GM04504 (cell line): ENCODE data around the gene AXDND1.
A peak's percentile ranks its signal among the peaks of the same experiment; 100 is the strongest.
"Not testable (repeated sequence)": the region's sequence is repeated elsewhere in the genome, so short reads cannot be mapped to it uniquely, and the experiment has no call there.

Experiments used
- DNase-seq: peaks from one replicate; pipeline ENCODE4 v3.0.0-alpha.2; 2012; ENCODE audit warnings: low read depth

The AXDND1 gene

DNA sequence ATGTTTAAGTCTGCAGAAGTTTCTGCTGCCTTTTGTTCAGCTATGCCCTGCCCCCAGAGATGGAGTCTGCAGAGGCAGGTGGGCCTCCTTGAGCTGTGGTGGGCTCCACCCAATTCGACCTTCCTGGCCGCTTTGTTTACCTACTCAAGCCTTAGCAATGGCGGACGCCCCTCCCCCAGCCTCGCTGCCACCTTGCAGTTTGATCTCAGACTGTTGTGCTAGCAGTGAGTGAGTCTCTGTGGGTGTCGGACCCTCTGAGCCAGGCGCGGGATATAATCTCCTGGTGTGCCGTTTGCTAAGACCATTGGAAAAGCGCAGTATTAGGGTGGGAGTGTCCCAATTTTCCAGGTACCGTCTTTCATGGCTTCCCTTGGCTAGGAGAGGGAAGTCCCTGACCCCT is 99.9 kb downstream of the AXDND1 start:
- not testable (repeated sequence) for DNase-seq

DNA sequence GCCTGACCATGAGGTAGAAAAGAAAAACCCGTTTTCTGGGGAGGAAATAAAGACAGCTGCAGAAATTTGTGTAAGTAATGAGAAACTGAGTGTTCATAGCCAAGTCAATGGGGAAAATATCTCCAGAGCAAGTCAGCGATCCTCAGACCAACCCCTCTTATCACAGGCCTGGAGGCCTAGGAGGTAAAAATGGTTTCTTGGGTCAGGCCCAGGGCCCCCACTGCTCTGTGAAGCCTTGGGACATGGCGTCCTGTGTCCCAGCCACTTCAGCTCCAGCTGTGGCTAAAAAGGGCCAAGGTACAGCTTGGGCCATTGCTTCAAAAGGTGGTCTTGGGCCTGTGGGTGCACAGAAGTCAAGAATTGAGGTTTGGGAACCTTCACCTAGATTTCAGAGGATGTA is 108.9 kb downstream of the AXDND1 start:
- no peak for DNase-seq

DNA sequence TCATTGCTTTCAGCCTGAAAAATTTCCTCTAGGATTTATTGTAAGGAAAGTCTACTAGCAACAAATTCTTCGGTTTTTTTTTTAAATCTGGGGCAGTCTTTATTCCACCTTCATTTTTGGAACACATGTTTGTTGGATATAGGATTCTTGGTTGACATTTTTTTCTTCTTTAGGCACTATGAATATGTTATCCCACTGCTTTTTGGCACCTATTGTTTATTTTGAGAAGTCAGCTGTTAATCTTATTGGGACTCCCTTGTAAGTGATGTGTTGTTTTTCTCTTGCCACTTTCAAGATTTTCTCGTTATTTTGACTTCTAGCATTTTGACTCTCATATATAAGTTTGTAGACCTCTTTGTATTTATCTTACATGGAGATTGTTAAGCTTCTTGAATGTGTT is 110.7 kb downstream of the AXDND1 start:
- no peak for DNase-seq

DNA sequence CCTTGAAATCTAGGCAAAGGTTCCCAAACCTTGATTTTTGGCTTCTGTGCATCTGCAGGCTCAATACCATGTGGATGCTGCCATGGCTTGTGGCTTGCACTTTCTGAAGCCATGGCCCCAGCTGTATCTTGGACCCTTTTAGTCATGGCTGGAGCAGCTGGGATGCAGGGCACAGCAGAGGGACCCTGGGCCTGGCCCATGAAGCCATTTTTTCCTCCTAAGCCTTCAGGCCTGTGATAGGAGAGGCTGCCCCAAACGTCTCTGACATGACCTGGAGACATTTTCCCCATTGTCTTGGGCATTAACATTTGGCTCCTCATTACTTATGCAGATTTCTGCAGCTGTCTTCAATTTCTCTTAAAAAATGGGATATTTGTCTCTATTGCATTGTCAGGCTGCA is 112.6 kb downstream of the AXDND1 start:
- DNase-seq, result no peak

DNA sequence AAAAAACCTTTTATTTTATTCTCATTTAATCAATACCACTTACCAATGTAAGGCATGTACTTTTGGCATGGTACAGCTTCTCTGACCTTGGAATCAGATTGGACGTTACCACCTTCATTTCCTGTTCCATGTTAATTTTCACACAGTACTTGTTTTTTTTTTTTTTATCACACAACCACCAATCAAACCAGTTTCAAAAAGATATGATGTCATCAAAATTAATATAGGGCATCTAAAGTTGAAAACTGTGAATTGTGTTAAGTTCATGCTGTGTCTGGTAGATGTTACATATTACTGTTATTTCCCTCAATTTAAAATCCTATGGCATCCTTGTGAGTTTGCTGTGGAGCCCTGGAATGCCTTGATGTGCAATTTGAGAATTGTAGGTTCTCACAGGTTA is 124.8 kb downstream of the AXDND1 start:
- DNase-seq, result no peak

DNA sequence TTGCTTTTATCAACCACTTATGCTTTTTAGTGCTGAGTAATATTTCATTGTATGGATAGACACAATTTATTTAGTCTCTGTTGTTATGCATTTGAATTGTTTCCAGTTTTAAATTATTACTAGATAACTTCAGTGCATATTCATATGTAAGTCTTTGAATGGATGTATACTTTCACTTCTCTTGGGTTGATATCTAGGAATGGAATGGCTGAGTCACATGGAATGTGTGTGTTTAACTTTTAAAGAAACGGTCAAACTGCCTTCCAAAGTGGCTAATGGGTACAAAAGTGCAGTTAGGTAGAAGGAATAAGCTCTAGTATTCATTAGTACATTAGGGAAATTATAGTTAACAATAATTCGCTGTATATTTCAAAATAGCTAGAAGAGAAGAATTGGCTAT is 127.6 kb downstream of the AXDND1 start:
- no peak for DNase-seq

DNA sequence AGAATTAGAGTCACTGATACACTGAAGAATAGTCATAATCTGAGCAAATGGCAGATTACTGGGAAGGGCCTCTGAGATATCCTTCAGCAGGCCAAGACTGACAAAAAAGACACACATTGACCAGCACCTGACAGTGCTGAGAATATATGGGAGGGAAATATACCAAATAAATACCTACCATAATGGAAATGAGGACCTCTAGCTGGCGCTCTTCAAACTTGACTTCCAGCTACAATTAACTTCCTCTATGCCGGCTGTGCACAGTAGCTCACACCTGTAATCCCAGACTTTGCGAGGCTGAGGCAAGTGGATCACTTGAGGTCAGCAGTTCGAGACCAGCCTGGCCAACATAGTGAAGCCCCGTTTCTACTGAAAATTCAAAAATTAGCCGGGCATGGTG is 140.4 kb downstream of the AXDND1 start:
- no peak for DNase-seq

DNA sequence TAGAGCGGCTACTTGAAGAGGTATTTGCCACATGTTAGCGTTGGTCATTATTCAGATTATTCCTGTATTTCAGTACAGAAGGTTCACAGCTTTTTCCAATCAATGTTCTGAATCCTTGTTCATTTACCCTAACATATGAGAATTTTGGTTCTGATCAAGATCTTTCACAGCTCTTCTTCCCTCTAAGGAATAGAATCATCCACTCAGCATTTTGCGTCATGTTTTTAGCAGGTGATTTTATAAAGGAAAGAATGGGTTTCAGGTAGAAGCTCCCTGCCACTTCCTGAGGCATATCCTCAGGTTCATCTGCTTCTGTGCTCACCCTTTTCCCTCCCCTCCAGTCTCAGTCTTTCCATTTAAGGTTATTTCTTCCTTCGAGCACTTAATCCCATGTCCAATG is 143.6 kb downstream of the AXDND1 start:
- DNase-seq, result no peak

DNA sequence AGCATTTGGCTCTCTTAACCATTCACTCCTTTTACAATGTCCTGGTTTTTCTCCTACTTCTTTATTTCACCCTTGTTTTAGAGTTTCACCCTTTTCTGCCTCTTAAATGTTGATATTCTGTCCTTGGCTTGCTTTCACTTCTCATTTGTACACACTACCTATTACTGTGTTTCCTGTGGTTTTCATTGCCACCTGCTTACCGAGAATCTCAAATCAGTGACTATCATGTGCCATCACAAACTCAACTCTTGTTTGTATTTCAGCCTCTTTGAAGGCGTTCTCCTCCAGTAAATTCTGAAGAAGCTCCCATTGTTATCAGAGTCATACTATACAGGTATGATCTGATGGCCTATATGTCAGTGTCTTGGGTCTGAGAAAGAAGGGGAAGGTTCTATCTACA is 144.3 kb downstream of the AXDND1 start:
- DNase-seq, result no peak

DNA sequence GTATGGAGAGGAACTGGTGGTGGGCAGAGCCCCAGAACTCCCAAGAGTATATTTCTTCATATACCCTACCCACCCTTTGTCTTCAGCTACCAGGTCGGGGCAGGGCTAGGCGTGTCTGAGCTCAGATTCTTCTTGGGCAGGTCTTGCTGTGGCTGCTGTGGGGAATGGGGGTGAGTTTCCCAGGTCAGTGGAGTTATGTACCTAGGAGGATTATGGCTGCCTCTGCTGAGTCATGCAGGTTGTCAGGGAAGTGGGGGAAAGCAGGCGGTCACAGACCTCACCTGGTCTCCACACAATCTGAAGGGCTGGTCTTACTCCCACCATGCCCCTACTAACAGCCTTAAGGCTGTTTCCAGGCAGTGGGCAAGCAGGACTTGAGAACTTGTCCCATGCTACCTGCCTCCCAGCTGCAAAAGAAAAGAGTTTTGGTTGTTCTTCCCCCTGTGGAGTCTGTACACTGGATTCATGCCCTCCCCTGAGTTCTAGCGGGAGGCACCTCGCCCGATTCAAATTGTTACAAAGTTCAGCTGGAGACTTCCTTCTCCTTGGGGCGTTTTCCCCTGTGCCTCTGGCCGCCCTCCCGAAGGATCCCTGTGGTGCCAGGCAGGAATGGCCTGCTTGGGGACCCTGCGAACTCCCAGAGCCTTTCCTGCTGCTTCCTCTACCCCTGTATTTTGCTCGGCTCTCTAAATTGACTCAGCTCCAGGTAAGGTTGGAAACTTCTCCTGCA is 151.4 kb downstream of the AXDND1 start:
- DNase-seq, result no peak

DNA sequence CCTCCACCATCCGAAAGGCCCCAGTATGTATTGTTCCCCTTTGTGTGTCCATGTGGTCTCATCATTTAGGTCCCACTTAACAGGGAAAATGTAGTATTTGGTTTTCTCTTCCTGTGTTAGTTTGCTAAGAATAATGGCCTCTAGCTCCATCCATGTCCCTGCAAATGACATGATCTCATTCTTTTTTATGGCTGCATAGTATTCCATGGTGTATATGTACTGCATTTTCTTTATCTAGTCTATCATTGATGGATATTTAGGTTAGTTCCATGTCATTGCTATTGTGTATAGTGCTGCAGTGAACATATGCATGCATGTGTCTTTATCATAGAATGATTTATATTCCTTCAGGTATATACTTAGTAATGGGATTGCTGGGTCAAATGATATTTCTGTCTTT is 152.8 kb downstream of the AXDND1 start:
- DNase-seq, result not testable (repeated sequence)

DNA sequence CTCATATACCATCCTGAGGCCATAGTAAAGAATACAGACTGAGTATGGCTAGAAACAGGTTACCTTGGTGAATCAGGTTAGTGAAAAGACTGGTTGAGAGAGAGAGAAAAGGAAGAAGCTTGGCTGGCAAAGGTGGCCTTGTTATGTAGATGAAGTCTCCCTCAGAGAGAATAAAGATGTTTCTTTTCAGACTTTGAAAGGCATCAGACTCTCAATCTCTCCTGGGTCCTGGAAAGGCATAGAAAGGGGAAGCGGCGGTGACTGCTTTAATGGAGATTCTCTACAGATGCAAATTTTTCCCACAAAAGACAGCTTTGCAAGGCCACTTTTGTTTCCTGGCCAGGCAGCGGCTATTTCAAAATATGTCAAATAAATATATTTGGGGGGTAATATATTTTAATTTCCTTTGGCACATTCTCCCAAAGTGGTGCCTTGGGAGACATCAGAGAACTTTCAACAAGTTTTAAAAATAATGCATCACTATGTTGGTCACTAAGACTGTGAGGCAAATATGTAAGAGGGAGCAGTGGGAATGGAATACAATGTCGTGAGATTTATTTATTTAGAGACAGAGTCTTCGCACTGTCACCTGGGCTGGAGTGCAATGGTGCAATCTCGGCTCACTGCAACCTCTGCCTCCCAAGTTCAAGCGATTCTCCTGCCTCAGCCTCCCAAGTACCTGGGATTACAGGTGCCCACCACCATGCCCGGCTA is 163.9 kb downstream of the AXDND1 start:
- DNase-seq, result no peak

DNA sequence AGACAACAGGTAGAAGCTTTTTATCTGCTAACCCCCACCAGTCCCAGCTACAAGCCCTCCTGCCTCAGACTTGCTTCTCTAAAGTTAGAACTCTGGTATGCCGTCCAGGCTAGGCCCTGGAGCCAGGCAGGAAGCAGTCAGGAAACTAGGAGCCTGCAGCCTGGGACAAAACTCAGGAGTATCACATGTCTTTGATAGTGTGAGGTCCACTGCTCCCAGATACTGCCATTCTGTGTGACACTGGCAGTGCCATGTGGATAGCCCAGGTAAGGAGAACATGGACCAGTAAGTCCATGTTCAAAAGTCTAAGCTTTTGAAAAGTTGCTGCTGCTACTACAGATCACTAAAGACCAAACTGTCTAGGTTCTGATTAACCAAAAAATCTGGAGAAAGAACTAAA is 164.6 kb downstream of the AXDND1 start:
- DNase-seq, result no peak

DNA sequence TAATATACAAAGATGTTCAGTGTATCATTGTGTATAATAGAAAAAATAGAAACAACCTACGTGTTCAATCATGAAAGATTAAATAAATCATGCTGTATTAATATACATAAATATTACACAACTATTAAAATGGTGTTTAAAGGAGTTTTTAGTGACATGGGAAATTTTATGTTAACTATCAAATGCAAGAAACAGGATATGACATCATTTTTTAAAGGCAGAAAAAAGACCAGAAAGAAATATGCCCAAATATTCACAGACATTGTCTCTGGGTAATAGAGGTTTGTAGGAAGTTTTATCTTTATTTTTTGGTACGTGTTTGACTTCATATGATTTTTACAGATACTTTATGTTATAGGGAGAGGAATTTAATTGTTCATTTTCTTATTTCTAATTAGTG is 176.0 kb downstream of the AXDND1 start:
- no peak for DNase-seq

DNA sequence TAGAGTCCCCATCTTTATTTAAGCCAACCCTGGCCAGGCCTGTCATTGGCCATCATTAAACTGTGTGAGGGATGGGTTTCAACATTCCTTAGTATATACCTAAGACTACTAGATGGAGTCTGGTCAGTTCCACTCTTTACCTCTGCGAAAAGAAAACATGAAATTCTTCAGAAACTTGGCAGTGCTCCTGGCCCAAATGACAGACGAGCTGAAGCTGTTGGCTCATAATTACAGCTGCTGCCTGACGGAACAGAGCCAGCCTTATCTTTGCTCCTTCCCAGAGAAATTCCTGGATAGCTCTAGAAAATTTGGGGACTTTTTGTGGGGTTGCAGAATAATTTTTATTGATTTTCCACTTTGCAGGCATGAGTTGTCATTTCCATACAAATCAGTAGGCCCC is 179.6 kb downstream of the AXDND1 start:
- DNase-seq, result no peak

DNA sequence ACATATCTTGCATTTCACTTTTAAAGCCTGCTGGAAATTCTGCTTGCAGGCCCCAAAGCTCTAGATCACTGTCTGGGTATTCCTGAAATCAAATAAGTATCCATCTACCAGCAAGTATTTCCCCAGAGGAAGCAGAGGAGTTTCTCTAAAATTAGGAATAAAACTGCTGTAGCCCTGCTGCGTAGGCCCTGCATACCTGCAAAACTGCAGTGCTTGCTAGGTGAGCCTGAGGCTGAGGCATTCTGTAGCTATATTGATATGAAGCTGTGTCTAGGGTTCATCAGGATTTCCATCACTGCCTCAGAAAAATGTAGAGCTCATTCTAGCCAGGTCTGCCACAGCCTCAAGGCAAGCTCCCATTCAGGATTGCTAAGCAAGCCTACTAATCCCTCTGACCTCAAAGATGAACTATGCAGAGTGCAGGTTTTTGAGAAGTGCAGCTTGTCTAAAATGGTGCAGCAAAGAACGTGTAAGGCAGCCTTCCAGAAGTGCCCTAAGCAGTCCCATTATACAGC is 181.3 kb downstream of the AXDND1 start:
- DNase-seq, result no peak

DNA sequence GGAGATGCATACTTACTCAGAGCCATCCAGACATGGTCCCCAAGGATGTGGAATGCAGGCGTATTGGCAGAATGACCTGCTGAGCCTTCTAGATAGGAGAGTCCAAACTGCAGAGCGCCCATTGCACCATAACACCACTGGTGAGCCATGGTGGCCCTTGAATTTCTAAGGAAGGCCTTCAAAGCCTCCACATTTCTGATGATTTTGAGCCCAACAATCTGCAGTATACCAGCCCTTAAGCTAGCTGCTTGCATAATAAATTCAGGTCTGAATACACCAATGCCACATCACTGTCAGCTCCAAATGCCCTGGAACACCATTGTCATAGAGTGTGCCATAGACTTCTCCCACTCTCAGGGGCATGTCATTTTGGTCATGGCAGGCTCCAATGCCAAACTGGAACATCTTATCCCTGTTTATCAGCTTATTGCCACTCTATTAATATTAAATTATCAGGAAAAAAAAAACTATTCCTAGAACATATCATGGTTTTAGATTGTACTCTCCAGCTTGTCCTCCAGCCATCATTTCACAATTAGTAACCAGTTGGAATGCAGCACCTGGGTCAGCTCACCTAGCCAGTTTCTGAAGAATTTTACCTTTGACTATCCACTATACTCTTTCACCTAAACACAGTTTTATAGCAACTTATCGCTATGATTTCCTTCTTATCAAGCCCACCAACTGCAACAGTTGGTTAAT is 183.0 kb downstream of the AXDND1 start:
- DNase-seq, result no peak

DNA sequence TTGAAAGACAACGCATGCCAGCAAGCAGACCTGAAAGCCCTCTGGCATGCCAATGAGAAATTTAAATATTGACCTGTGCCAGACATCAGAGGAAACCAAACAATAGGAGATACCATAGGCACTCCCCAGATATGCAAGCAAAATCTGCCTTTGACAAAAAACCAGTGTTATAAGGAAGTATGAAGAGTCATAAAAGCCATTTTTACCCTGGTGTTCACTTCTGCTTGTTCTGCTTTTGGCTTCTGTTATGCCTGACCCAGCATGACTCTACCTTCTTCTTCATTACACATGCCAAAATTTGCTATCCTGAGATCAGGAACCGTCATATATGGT is 183.6 kb downstream of the AXDND1 start:
- no peak for DNase-seq

DNA sequence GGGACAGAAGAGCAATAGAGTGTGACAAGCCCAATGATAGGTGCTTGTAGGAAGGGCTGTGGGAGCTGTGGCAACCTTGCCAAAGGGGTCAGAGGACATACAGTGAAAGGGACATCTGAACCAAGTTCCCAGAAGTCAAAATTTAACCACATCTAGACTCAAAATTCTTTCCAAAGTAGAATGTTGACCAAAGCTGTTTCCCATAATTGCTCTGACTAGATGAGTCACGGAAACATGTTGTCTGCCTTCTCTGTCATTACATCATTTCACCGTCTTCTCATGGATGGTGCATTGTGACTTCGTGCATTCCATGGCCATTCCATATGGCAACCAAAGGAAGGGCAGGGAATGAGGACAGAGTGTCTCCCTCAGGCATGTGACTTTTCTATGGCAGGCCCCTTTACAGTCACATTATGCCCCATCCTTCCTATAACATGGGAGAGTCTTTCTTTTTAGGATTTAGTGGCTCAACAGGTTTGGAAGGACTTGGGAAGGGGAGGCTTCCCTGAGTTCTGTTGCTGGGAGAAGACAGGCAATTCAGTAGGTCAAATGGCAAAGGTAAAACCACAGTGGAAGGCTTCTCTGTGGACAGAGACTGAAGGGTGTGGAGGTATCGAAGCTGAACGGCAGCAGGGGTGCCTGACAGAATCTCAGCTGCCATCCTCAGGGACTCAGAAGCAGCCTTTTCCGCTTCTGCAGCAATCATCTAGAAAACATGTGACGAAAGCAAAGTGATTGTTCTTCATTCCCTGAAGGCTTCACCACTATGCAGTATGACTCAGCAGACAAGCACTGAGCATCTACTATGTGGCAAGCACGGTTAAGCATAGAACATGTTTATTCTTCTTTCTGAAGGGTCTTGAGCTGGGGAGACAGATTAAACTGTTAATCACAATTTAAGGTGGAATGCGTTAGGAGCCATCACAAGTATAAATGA is 185.2 kb downstream of the AXDND1 start:
- DNase-seq, result peak; percentile 15

DNA sequence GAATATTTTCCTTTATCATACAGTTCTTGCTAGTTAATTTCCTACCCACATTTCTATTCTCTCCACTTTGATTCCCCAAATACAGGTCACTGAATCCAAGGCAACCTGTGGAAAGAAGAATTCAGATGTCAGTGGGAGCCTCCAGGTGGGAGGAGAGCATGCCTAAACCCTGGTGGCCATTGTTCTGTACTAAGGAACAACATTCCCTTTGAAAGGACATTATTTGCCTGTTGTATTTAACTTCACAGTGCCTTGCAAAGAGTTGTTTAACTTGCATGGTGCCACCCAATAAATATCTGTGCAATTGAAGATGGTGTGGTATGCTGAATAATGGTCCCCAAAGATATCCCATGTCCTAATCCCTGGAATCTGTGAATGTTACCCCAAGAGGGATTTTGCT is 188.7 kb downstream of the AXDND1 start:
- DNase-seq, result no peak

DNA sequence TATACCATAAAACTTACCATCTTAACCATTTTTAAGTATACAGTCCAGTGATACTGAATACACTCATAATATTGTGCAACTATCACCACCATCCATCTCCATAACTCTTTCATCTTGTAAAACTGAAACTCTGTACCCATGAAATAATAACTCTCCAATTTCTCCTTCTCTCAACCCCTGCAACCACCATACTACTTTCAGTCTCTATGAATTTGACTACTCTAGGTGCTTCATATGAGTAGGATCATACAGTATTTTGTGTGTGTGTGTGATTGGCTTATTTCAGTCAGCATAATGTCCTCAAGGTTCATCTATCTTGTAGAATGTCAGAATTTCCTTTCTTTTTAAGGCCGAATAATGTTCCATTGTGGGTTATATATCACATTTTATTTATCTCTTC is 192.3 kb downstream of the AXDND1 start:
- DNase-seq, result no peak
